GM12878 (cell line): Measurements from ENCODE around the gene CAPNS1. TPM values are rescaled to one million over a fixed set of nuclear protein-coding genes. Genes with fewer than 3 reads are reported as not detected.

Source experiments
- ASH2L ChIP-seq: fragments of 300-600, 200-600 bp; sonication (generic); IDR thresholded peaks from 2 replicates; pipeline ENCODE4 v1.6.1; 2017; ENCODE audit warnings: low read depth, mild to moderate bottlenecking, borderline replicate concordance
- BACH1 ChIP-seq: fragments of 450-650 bp; IDR thresholded peaks from 2 replicates; pipeline ENCODE4 v1.6.1; 2017; ENCODE audit warnings: mild to moderate bottlenecking, borderline replicate concordance
- BHLHE40 ChIP-seq, 2 experiments: fragments of 450-650 bp in 1 of 2; IDR thresholded peaks; 2 replicates each; pipeline ENCODE4 v1.6.1; 2011 to 2017; ENCODE audit warnings: low read depth in 2 of 2, borderline replicate concordance in 1 of 2, improper control_type of control experiment in 1 of 2, low read length in 1 of 2, mild to moderate bottlenecking in 1 of 2
- BRCA1 ChIP-seq: IDR thresholded peaks from 2 replicates; pipeline ENCODE4 v1.6.1; 2011; ENCODE audit warnings: low read depth, low read length, improper control_type of control experiment
- CHD2 ChIP-seq: IDR thresholded peaks from 2 replicates; pipeline ENCODE4 v1.6.1; 2011; ENCODE audit warnings: low read depth, low read length, improper control_type of control experiment, borderline replicate concordance
- E2F4 ChIP-seq: IDR thresholded peaks from 2 replicates; pipeline ENCODE4 v1.6.1; 2012; ENCODE audit warnings: low read depth, low read length, improper control_type of control experiment
- E2F8 ChIP-seq: fragments of 450-650 bp; IDR thresholded peaks from 2 replicates; pipeline ENCODE4 v1.6.1; 2018; ENCODE audit warnings: mild to moderate bottlenecking, low read depth, moderate library complexity; ENCODE audit not compliant: partially characterized antibody
- EED ChIP-seq: sonication (generic); IDR thresholded peaks from 2 replicates; pipeline ENCODE4 v1.6.1; 2016; ENCODE audit warnings: antibody characterized with exemption, low read depth
- HDAC6 ChIP-seq: fragments of 200-600 bp; sonication (generic); IDR thresholded peaks from one replicate; pipeline ENCODE4 v1.8.0; 2017; ENCODE audit warnings: antibody characterized with exemption; ENCODE audit not compliant: unreplicated experiment
- IKZF1 ChIP-seq: fragments of 450-650 bp; conservative IDR thresholded peaks from 2 replicates; pipeline ENCODE4 v1.6.1; 2017; ENCODE audit warnings: antibody characterized with exemption, mild to moderate bottlenecking
- KDM1A ChIP-seq: fragments of 200-600 bp; sonication (generic); IDR thresholded peaks from 2 replicates; pipeline ENCODE4 v1.6.1; 2016; ENCODE audit warnings: borderline replicate concordance
- LARP7 ChIP-seq: fragments of 450-650 bp; IDR thresholded peaks from 2 replicates; pipeline ENCODE4 v1.6.1; 2017; ENCODE audit warnings: mild to moderate bottlenecking
- NFXL1 ChIP-seq: fragments of 450-650 bp; IDR thresholded peaks from 2 replicates; pipeline ENCODE4 v1.6.1; 2017; ENCODE audit warnings: antibody characterized with exemption, mild to moderate bottlenecking, borderline replicate concordance
- NKRF ChIP-seq: fragments of 450-650 bp; conservative IDR thresholded peaks from 2 replicates; pipeline ENCODE4 v1.6.1; 2017; ENCODE audit warnings: mild to moderate bottlenecking, moderate library complexity
- NRF1 ChIP-seq: conservative IDR thresholded peaks from 2 replicates; pipeline ENCODE4 v1.6.1; 2011; ENCODE audit warnings: mild to moderate bottlenecking, low read depth, low read length, improper control_type of control experiment
- PAX8 ChIP-seq: fragments of 450-650 bp; IDR thresholded peaks from 2 replicates; pipeline ENCODE4 v1.6.1; 2017; ENCODE audit warnings: mild to moderate bottlenecking, moderate library complexity
- POU2F2 ChIP-seq: IDR thresholded peaks from 3 replicates; pipeline ENCODE4 v1.6.1; 2011; ENCODE audit warnings: low read depth, mild to moderate bottlenecking, low read length, borderline replicate concordance
- RELA ChIP-seq: fragments of 450-650 bp; IDR thresholded peaks from 2 replicates; pipeline ENCODE4 v1.8.0; 2014; ENCODE audit warnings: borderline replicate concordance; ENCODE audit not compliant: partially characterized antibody
- SMARCA5 ChIP-seq: fragments of 450-650 bp; IDR thresholded peaks from 2 replicates; pipeline ENCODE4 v1.6.1; 2017; ENCODE audit warnings: mild to moderate bottlenecking
- SPI1 ChIP-seq: IDR thresholded peaks from 2 replicates; pipeline ENCODE4 v1.6.1; 2011; ENCODE audit warnings: low read depth, mild to moderate bottlenecking, low read length, moderate library complexity, borderline replicate concordance; ENCODE audit not compliant: insufficient read depth
- TAF1 ChIP-seq: IDR thresholded peaks from 2 replicates; pipeline ENCODE4 v1.6.1; 2011; ENCODE audit warnings: mild to moderate bottlenecking, low read depth, low read length, borderline replicate concordance
- USF2 ChIP-seq: IDR thresholded peaks from 2 replicates; pipeline ENCODE4 v1.6.1; 2011; ENCODE audit warnings: low read depth, low read length, improper control_type of control experiment, borderline replicate concordance
- YY1 ChIP-seq: IDR thresholded peaks from 2 replicates; pipeline ENCODE4 v1.6.1; 2011; ENCODE audit warnings: low read depth, mild to moderate bottlenecking, low read length
- ZNF24 ChIP-seq: fragments of 450-650 bp; IDR thresholded peaks from 2 replicates; pipeline ENCODE4 v1.6.1; 2017; ENCODE audit warnings: antibody characterized with exemption, mild to moderate bottlenecking
- polyA plus RNA-seq, 11 experiments: library from polyadenylated mRNA; depleted of rRNA in 4 of 11; unstranded in 6 of 11; stranded (reverse) in 5 of 11; fragments of >200 nt; fragmentation: Nextera tagmentation in 4 of 11; fragmentation: Illumina TruSeq in 1 of 11; extraction: Ambion mirVana in 4 of 11; extraction: Trizol in 1 of 11; gene quantifications; 1 replicate in 1 of 11; 2 replicates in 10 of 11; pipeline versions ENCODE4 v1.2.1 to v1.2.3, GENCODE V29; 2011 to 2016; ENCODE audit warnings: inconsistent platforms in 2 of 11, missing spikeins in 2 of 11, low read depth in 1 of 11
- total RNA-seq, 4 experiments: library from RNA; depleted of rRNA in 3 of 4; stranded (reverse); fragments of >200 nt in 3 of 4; fragmentation: Illumina TruSeq in 1 of 4; extraction: Trizol in 1 of 4; gene quantifications; 2 replicates each; pipeline versions ENCODE4 v1.2.1 to v1.2.3, GENCODE V29; 2013 to 2021

CAPNS1 gene
- total and polyA plus RNA-seq, 10 of the 15 experiments (the other 5 are each of a cell fraction or from before 2014, with no cell fraction given): 96.9 to 562 (median 245) TPM

GRCh38 chr19:36115453-36116343, 24.2 kb upstream of the CAPNS1 start, which contains the start of gene TBCB (continued):
- TF ChIP-seq LARP7 (peak; percentile 8; the same call in 1 of the 2 replicates), HDAC6 (no peak), ASH2L (no peak), NKRF (peak; percentile 14), SMARCA5 (0 out of 2 replicates have a peak, but pooled peaks have one; percentile 20), KDM1A (no peak), ZNF24 (no peak), BRCA1 (no peak), E2F4 (no peak; the same call in 1 of the 2 replicates), BHLHE40 (IDR thresholded peaks at IDR 0.05; ENCODE audit: borderline replicate concordance in 1 of 2, low read depth in 2 of 2, low read length in 1 of 2) (peak in 1 of 2 experiments; percentile 53; a peak in 2 of 4 replicates), EED (no peak), SPI1 (no peak), E2F8 (no peak), USF2 (no peak), PAX8 (no peak), YY1 (peak; percentile 90), CHD2 (peak; percentile 92; the same call in 1 of the 2 replicates), BACH1 (peak; percentile 76; the same call in 1 of the 2 replicates), IKZF1 (0 out of 2 replicates have a peak, but pooled peaks have one; percentile 34), NFXL1 (no peak), POU2F2 (peak; percentile 45; the same call in 1 of the 3 replicates), NRF1 (no peak), RELA (no peak), TAF1 (peak; percentile 84; the same call in 1 of the 2 replicates)
